IMR-90 (cell line): ENCODE results near the gene ENTPD3.

Experiments used
- CEBPB ChIP-seq: IDR thresholded peaks from 2 replicates; pipeline ENCODE4 v1.6.1; 2012; ENCODE audit warnings: low read depth, low read length, improper control_type of control experiment
- POLR2A ChIP-seq: IDR thresholded peaks from 2 replicates; pipeline ENCODE4 v1.6.1; 2012; ENCODE audit warnings: mild to moderate bottlenecking, low read depth, low read length
- RAD21 ChIP-seq: IDR thresholded peaks from 2 replicates; pipeline ENCODE4 v1.6.1; 2012; ENCODE audit warnings: low read length, improper control_type of control experiment

DNA sequence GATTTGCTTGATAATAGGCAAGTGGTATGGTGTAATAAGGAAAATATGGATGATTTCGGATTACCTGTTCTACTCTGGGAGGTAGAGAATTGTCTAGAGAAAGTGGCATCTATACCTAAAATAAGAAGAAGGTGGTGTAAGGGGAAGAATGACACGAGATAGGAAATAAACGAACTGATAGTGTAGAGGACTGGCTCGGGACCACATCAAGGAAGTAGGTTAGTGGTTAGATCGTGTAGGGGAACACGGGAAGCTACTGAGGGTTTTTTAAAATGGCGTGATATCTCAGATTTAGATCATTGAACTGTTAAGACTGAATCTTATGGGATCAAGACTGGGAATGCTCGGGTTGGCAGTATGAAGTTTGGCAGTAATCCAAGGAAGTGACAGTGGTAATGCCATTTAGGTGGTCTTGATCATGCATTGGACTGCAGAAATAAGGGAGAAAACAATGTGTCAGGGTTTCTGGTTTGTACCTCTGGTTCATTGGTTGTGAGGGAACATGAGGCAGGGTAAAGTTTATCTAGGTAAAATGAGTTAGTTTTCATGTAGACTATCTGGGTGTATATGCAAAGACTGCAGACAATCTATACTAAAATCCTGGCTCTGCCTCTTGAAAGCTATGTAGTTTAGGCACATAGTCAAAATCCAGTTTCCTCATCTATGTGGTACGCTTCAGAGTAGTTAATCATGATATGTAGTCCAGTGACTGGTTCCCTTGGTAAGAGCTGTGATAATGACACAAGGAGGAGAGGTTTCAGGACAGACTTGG is 77.5 kb downstream of the ENTPD3 start:
- TF ChIP-seq CEBPB (no peak), POLR2A (no peak), RAD21 (no peak)
